Glutamatergic neuron (in vitro differentiated cells): Measurements from ENCODE around the gene C9orf57. TPM values are rescaled to one million over a fixed set of nuclear protein-coding genes. Genes with fewer than 3 reads are reported as not detected.
A peak's percentile ranks its signal among the peaks of the same experiment; 100 is the strongest.

Source experiments
- DNase-seq: peaks from one replicate; pipeline ENCODE4 v3.0.0; 2022
- H3K27ac Mint-ChIP-seq: one replicate; pipeline ENCODE4 v1.8.0; 2020; ENCODE audit warnings: mild to moderate bottlenecking, mixed read lengths, inconsistent platforms; ENCODE audit not compliant: unreplicated experiment
- H3K27me3 Mint-ChIP-seq: one replicate; pipeline ENCODE4 v1.8.0; 2020; ENCODE audit warnings: mild to moderate bottlenecking, moderate library complexity, mixed read lengths, inconsistent platforms; ENCODE audit not compliant: unreplicated experiment
- H3K36me3 Mint-ChIP-seq: one replicate; pipeline ENCODE4 v1.8.0; 2020; ENCODE audit warnings: mild to moderate bottlenecking, mixed read lengths, inconsistent platforms; ENCODE audit not compliant: unreplicated experiment
- H3K4me1 Mint-ChIP-seq: one replicate; pipeline ENCODE4 v1.8.0; 2020; ENCODE audit warnings: mild to moderate bottlenecking, low read depth, mixed read lengths, inconsistent platforms; ENCODE audit not compliant: unreplicated experiment
- H3K4me3 Mint-ChIP-seq: one replicate; pipeline ENCODE4 v1.8.0; 2020; ENCODE audit warnings: mild to moderate bottlenecking, mixed read lengths, inconsistent platforms; ENCODE audit not compliant: unreplicated experiment
- H3K9me3 Mint-ChIP-seq: one replicate; pipeline ENCODE4 v1.8.0; 2020; ENCODE audit warnings: mild to moderate bottlenecking, moderate library complexity, mixed read lengths, inconsistent platforms; ENCODE audit not compliant: unreplicated experiment
- CTCF ChIP-seq: fragments of 200-600 bp; sonication (generic); IDR thresholded peaks from one replicate; pipeline ENCODE4 v1.5.0; 2021; ENCODE audit not compliant: partially characterized antibody, unreplicated experiment
- total RNA-seq: library from RNA; stranded (reverse); fragmentation: NEBNext Ultra II Directional; extraction: Animal tissue kit (Norgen Biotek cat#: 25700); gene quantifications from one replicate; pipeline ENCODE4 v1.2.1, GENCODE V29; 2021; ENCODE audit not compliant: unreplicated experiment

Gene C9orf57
- total RNA-seq, 1 donor from 2014 or later, result not detected

DNA sequence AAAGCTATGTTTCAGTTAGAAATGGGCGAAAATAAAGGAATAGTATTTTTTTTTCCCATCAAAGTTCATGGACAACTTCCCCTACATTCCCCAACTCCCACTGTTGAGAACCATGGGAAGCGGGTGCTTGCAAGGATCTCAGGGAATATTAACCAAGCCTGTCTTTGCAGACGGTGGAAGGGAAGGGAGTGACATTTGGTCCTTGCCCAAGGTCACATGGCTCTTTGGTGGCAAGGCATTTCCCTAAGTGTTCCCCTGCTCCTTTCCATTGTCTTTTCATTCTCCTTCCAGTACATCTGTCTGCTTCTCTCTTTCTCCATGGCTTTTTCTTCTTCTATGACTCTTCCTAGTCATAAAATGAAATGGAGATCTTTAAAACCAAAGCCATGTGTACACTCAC lies 19.0 kb downstream of the C9orf57 start:
- peaks cover 4% of the 10 kb centered on the region for H3K4me1 Mint-ChIP-seq
- no peak overlapping the region for H3K4me3 Mint-ChIP-seq
- H3K9me3 Mint-ChIP-seq, result no peaks in the 10 kb centered on the region
- H3K36me3 Mint-ChIP-seq, result no peaks in the 10 kb centered on the region
- H3K27me3 Mint-ChIP-seq, result no peaks in the 10 kb centered on the region
- no peak overlapping the region for H3K27ac Mint-ChIP-seq
- no peak for DNase-seq
- no peak for TF ChIP-seq CTCF

- H3K27me3 Mint-ChIP-seq, result no peaks in the 10 kb centered on the region
- no peak for DNase-seq
- no peaks in the 10 kb centered on the region for H3K9me3 Mint-ChIP-seq
- TF ChIP-seq CTCF, result no peak
- no peaks in the 10 kb centered on the region for H3K36me3 Mint-ChIP-seq
- no peak overlapping the region for H3K4me3 Mint-ChIP-seq
- peaks cover 4% of the 10 kb centered on the region for H3K4me1 Mint-ChIP-seq
- no peak overlapping the region for H3K27ac Mint-ChIP-seq
Measured at GRCh38 chr9:72039532-72039931, 20.9 kb downstream of the C9orf57 start.

DNA sequence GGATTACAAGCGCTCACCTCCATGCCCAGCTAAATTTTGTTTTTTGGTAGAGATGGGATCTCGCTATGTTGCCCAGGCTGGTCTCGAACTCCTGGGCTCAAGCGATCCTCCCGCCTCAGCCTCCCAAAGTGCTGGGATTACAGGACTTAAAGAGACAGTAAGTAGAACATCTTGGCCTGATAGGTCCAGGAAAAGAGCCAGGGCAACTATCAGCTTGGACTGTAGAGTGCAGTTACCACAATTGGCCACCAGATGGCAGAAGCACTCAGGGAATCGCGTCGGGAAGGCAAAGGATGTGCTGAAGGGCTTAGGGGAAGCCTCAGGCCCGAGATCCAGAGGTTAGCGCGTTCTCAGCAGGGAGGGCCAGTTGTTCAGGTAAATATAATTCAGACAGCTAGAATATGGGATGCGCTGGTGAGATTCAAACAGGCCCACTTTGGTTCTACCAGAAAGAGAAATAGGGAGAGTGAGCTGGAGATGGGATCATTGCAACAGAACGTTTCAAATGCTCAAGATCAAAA lies 21.5 kb downstream of the C9orf57 start:
- Mint-ChIP-seq H3K4me3 (no peak overlapping the region), H3K9me3 (no peaks in the 10 kb centered on the region), H3K27me3 (no peaks in the 10 kb centered on the region), H3K4me1 (peaks cover 4% of the 10 kb centered on the region), H3K27ac (no peak overlapping the region), H3K36me3 (no peaks in the 10 kb centered on the region)
- TF ChIP-seq CTCF, result peak; percentile 99
- DNase-seq, result peak; percentile 84

DNA sequence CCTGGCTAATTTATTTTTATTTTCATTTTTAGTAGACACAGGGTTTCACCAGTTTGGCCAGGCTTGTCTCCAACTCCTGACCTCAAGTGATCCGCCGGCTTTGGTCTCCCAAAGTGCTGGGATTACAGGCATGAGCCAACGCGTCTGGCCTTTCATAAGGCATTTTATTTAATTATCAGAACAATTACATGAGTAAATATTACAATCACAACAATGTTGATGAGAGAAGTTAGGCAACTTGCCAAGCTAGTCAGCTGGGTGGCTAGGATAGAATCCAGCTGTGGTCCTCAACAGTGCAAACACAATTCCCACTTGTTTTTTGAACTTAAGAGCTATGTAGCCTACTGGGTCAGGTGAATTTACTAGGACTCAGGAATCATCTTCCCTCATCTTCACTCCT lies 22.0 kb downstream of the C9orf57 start:
- no peak for DNase-seq
- TF ChIP-seq CTCF, result no peak
- Mint-ChIP-seq H3K27ac (no peak overlapping the region), H3K27me3 (no peaks in the 10 kb centered on the region), H3K4me1 (peaks cover 4% of the 10 kb centered on the region), H3K9me3 (no peaks in the 10 kb centered on the region), H3K36me3 (no peaks in the 10 kb centered on the region), H3K4me3 (no peak overlapping the region)

GRCh38 chr9:72037571-72037970 lies 22.8 kb downstream of the C9orf57 start:
- Mint-ChIP-seq H3K4me1 (peaks cover 4% of the 10 kb centered on the region), H3K4me3 (no peak overlapping the region), H3K27ac (no peak overlapping the region), H3K9me3 (no peaks in the 10 kb centered on the region), H3K27me3 (no peaks in the 10 kb centered on the region), H3K36me3 (no peaks in the 10 kb centered on the region)
- TF ChIP-seq CTCF, result no peak
- no peak for DNase-seq
